Measurements from ENCODE around the gene TRIM66. TPM values are rescaled to one million over a fixed set of nuclear protein-coding genes. Genes with fewer than 3 reads are reported as not detected.

TRIM66 gene
- total RNA-seq, 1 donor from 2014 or later: 5.9 TPM

DNA sequence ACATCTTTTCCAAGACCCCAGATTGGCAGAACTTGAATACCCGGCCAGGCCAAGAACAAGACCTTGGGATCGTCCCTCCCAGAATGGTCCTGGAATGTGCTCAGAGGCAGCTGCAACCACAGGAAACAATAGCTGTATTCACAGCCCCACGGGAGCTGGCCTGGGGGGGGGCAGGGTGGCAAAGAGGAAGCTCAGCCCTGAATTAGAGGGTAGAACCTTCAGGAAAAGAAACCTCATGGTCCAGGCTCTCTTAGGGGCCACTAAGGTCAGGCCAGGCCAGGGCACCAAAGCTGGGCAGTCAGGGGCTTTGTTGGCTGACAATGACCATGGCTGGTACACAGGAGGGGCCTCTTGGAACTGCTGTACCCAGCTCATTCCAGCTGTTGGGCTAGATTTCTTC lies 17.4 kb upstream of the TRIM66 start:
- no peak for DNase-seq (ENCODE audit: low spot score)
- peaks cover 32% of the 10 kb centered on the region for H3K36me3 Mint-ChIP-seq (ENCODE audit: low read depth)
- H3K9me3 Mint-ChIP-seq (ENCODE audit: low read depth): no peaks in the 10 kb centered on the region
- TF ChIP-seq CTCF (IDR thresholded peaks at IDR 0.05): no peak
- peak overlapping the region; percentile 36 for H3K27ac Mint-ChIP-seq (ENCODE audit: unreplicated experiment)
- peaks cover 22% of the 10 kb centered on the region for H3K4me1 Mint-ChIP-seq (ENCODE audit: low read depth)
- no peaks in the 10 kb centered on the region for H3K27me3 Mint-ChIP-seq (ENCODE audit: low read depth)
- H3K4me3 Mint-ChIP-seq (ENCODE audit: unreplicated experiment): no peak overlapping the region

DNA sequence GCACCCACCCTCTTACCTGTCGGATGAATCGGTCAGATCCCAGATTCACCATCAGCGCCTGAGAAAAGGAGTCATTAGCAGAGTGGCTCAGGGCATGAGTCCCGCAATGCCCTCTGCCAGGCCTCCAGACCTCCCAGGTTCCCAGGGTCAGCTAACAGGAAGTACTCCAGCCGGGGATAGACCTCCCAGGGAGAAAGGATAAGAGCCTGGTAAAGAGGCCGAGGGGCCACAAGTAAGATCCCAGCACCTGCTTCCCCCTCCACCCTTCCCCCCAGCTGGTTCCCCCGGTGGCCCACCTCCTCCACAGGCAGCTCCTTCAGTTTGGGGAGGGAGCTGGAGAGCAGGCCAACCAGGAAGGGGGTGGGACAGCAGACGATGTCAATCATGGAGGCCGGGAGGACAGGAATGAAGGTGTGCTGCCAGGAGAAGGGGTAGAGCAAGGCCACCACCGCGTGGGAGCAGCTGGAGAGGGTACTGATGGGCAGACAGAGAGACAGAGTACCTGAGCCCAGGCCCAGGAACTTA lies 16.5 kb upstream of the TRIM66 start:
- Mint-ChIP-seq H3K27ac (ENCODE audit: unreplicated experiment) (peak overlapping the region; percentile 27), H3K27me3 (ENCODE audit: low read depth) (no peaks in the 10 kb centered on the region), H3K9me3 (ENCODE audit: low read depth) (no peaks in the 10 kb centered on the region), H3K4me1 (ENCODE audit: low read depth) (peaks cover 22% of the 10 kb centered on the region), H3K36me3 (ENCODE audit: low read depth) (peaks cover 36% of the 10 kb centered on the region), H3K4me3 (ENCODE audit: unreplicated experiment) (no peak overlapping the region)
- no peak for TF ChIP-seq CTCF (IDR thresholded peaks at IDR 0.05)
- no peak for DNase-seq (ENCODE audit: low spot score)

DNA sequence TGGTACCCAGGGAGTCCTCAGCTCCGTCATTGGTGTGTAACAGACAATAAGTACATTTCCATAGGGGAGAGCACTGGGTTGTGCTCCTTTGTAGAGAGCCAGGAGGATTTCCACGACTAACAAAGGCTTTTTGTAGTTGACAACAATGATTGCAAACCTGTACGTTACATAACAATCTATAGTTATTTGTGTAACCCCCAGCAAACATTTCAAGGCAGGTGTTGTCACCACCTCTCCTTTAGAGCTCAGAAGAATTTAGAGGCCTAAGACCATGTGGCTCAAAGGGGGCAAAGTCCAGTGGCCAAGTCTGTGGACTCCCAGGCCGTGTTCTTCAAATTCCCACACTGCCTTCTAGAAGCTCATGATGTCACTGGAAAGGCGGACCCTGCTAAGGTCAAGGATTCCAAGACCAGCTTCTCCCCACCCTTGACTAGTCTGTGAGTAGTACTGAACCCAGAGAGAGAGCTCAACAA lies 15.9 kb upstream of the TRIM66 start:
- no peak overlapping the region for H3K27ac Mint-ChIP-seq (ENCODE audit: unreplicated experiment)
- no peaks in the 10 kb centered on the region for H3K9me3 Mint-ChIP-seq (ENCODE audit: low read depth)
- no peak for TF ChIP-seq CTCF (IDR thresholded peaks at IDR 0.05)
- no peak for DNase-seq (ENCODE audit: low spot score)
- H3K4me3 Mint-ChIP-seq (ENCODE audit: unreplicated experiment): no peak overlapping the region
- H3K4me1 Mint-ChIP-seq (ENCODE audit: low read depth): peaks cover 22% of the 10 kb centered on the region
- H3K27me3 Mint-ChIP-seq (ENCODE audit: low read depth): no peaks in the 10 kb centered on the region
- H3K36me3 Mint-ChIP-seq (ENCODE audit: low read depth): peaks cover 37% of the 10 kb centered on the region

DNA sequence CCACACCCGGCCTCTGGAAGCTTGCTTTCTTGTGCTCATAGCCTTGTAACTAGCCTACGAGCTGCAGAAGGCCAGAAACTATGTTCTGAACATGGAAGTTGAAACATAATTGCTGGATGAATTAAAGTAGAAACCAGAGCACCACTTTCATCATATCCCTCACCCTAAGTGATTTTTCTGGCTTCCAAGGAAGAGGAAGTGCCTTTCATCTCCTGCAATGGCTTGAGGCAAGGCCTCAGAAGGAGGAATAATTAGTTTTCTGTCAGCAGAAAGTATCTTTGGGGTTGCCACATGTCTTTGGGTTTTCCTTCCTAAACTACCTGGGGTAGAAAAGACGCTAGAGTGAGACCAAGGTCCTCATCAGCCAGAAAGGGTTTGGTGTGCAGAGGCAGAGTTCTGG lies 14.6 kb upstream of the TRIM66 start:
- no peak for TF ChIP-seq CTCF (IDR thresholded peaks at IDR 0.05)
- H3K36me3 Mint-ChIP-seq (ENCODE audit: low read depth): peaks cover 36% of the 10 kb centered on the region
- H3K27me3 Mint-ChIP-seq (ENCODE audit: low read depth): no peaks in the 10 kb centered on the region
- no peak overlapping the region for H3K4me3 Mint-ChIP-seq (ENCODE audit: unreplicated experiment)
- no peak for DNase-seq (ENCODE audit: low spot score)
- H3K27ac Mint-ChIP-seq (ENCODE audit: unreplicated experiment): no peak overlapping the region
- H3K4me1 Mint-ChIP-seq (ENCODE audit: low read depth): peaks cover 22% of the 10 kb centered on the region
- H3K9me3 Mint-ChIP-seq (ENCODE audit: low read depth): no peaks in the 10 kb centered on the region

- no peak for DNase-seq (ENCODE audit: low spot score)
- Mint-ChIP-seq H3K4me3 (ENCODE audit: unreplicated experiment) (no peak overlapping the region), H3K36me3 (ENCODE audit: low read depth) (peaks cover 28% of the 10 kb centered on the region), H3K9me3 (ENCODE audit: low read depth) (no peaks in the 10 kb centered on the region), H3K27ac (ENCODE audit: unreplicated experiment) (no peak overlapping the region), H3K4me1 (ENCODE audit: low read depth) (peaks cover 18% of the 10 kb centered on the region), H3K27me3 (ENCODE audit: low read depth) (no peaks in the 10 kb centered on the region)
- TF ChIP-seq CTCF (IDR thresholded peaks at IDR 0.05): no peak
Measured at GRCh38 chr11:8694137-8694536, 11.7 kb upstream of the TRIM66 start.

Data from chondrocyte (in vitro differentiated cells).